Measurements from ENCODE around the gene FIBCD1. TPM values are rescaled to one million over a fixed set of nuclear protein-coding genes. Genes with fewer than 3 reads are reported as not detected.

The FIBCD1 gene
- total RNA-seq, 1 experiment from 2014 or later: 6.6 TPM

GRCh38 chr9:130935648-130936271 lies 3.3 kb downstream of the FIBCD1 start:
- Mint-ChIP-seq H3K27me3 (ENCODE audit: low read depth) (peaks cover 33% of the 10 kb centered on the region), H3K4me3 (no peak overlapping the region; the same call in 1 of the 2 replicates), H3K36me3 (no peaks in the 10 kb centered on the region), H3K9me3 (no peaks in the 10 kb centered on the region), H3K27ac (no peak overlapping the region), H3K4me1 (peaks cover 54% of the 10 kb centered on the region)
- ChIA-PET POLR2A (no interaction called here), CTCF (interaction anchor here (0.8 to 3.9 kb wide), 9 partner anchors 9 to 235 kb away, joined by 3 to 21 read pairs (median 6); no protein-coding TSS in a partner anchor)
- ATAC-seq (no peak), DNase-seq (ENCODE audit: low spot score) (no peak)
- TF ChIP-seq NR2C2 (CRISPR knock-in tag; IDR thresholded peaks at IDR 0.05): no peak
- peak; percentile 72; the same call in 1 of the 2 replicates for TF ChIP-seq GTF2I (CRISPR knock-in tag; conservative IDR thresholded peaks at IDR 0.05)
- no peak for TF ChIP-seq ZSCAN18 (CRISPR knock-in tag; IDR thresholded peaks at IDR 0.05)

GRCh38 chr9:130934702-130935647 lies 4.1 kb downstream of the FIBCD1 start:
- no peak for ATAC-seq
- Mint-ChIP-seq H3K27me3 (ENCODE audit: low read depth) (peaks cover 25% of the 10 kb centered on the region), H3K36me3 (no peaks in the 10 kb centered on the region), H3K4me1 (peaks cover 51% of the 10 kb centered on the region), H3K9me3 (no peaks in the 10 kb centered on the region), H3K4me3 (no peak overlapping the region), H3K27ac (no peak overlapping the region)
- POLR2A ChIA-PET: interaction anchor here (0.8 kb wide), 1 partner anchor 68 kb away, joined by 3 read pairs; no protein-coding TSS in a partner anchor
- CTCF ChIA-PET: interaction anchor here (1.0 to 3.9 kb wide), 7 partner anchors 16 to 68 kb away, joined by 3 to 21 read pairs (median 5); no protein-coding TSS in a partner anchor
- DNase-seq (ENCODE audit: low spot score): no peak
- TF ChIP-seq GTF2I (CRISPR knock-in tag; conservative IDR thresholded peaks at IDR 0.05): 0 out of 2 replicates have a peak, but pooled peaks have one; percentile 13
- TF ChIP-seq RELA (CRISPR knock-in tag; IDR thresholded peaks at IDR 0.05; ENCODE audit: borderline replicate concordance): no peak

DNA sequence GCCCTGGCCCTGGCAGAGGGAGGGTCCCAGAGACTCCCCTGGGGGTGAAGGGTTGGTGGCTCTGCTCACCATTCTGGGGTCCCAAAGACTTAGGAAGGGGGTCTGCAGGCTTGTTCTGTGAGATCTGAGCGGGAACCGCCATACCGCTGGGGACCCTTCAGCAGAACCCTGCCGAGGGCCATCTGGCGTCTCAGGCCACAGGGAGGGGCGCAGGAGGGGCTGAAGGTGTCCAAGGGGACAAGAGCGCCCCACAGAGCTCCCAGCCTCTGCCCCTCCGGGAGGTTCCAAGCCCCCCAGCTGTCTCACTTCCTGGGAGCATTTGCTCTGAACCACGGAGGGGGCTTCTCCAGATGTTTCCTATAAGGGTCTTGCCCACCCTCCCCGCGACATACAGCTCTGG lies 4.8 kb downstream of the FIBCD1 start:
- ChIA-PET CTCF (interaction anchor here (0.6 to 3.9 kb wide), 8 partner anchors 16 to 178 kb away, joined by 3 to 24 read pairs (median 3); no protein-coding TSS in a partner anchor), POLR2A (interaction anchor here (0.8 kb wide), 1 partner anchor 68 kb away, joined by 3 read pairs; no protein-coding TSS in a partner anchor)
- Mint-ChIP-seq H3K36me3 (no peaks in the 10 kb centered on the region), H3K27ac (no peak overlapping the region), H3K4me1 (peaks cover 51% of the 10 kb centered on the region), H3K9me3 (no peaks in the 10 kb centered on the region), H3K27me3 (ENCODE audit: low read depth) (peaks cover 20% of the 10 kb centered on the region), H3K4me3 (no peak overlapping the region)
- no peak for ATAC-seq
- no peak for DNase-seq (ENCODE audit: low spot score)
- no peak for TF ChIP-seq PRRX2 (CRISPR knock-in tag; IDR thresholded peaks at IDR 0.05)
- TF ChIP-seq, protein P1, sequence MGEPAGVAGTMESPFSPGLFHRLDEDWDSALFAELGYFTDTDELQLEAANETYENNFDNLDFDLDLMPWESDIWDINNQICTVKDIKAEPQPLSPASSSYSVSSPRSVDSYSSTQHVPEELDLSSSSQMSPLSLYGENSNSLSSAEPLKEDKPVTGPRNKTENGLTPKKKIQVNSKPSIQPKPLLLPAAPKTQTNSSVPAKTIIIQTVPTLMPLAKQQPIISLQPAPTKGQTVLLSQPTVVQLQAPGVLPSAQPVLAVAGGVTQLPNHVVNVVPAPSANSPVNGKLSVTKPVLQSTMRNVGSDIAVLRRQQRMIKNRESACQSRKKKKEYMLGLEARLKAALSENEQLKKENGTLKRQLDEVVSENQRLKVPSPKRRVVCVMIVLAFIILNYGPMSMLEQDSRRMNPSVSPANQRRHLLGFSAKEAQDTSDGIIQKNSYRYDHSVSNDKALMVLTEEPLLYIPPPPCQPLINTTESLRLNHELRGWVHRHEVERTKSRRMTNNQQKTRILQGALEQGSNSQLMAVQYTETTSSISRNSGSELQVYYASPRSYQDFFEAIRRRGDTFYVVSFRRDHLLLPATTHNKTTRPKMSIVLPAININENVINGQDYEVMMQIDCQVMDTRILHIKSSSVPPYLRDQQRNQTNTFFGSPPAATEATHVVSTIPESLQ (CRISPR knock-in tag; IDR thresholded peaks at IDR 0.05): no peak
- TF ChIP-seq FOXJ3 (CRISPR knock-in tag; IDR thresholded peaks at IDR 0.05; ENCODE audit: borderline replicate concordance): no peak
- TF ChIP-seq ZNF396 (CRISPR knock-in tag; IDR thresholded peaks at IDR 0.05; ENCODE audit: borderline replicate concordance): no peak
- TF ChIP-seq, protein P2, sequence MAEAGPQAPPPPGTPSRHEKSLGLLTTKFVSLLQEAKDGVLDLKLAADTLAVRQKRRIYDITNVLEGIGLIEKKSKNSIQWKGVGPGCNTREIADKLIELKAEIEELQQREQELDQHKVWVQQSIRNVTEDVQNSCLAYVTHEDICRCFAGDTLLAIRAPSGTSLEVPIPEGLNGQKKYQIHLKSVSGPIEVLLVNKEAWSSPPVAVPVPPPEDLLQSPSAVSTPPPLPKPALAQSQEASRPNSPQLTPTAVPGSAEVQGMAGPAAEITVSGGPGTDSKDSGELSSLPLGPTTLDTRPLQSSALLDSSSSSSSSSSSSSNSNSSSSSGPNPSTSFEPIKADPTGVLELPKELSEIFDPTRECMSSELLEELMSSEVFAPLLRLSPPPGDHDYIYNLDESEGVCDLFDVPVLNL (CRISPR knock-in tag; IDR thresholded peaks at IDR 0.05; ENCODE audit: borderline replicate concordance, low read depth): no peak
- no peak for TF ChIP-seq GTF2I (CRISPR knock-in tag; conservative IDR thresholded peaks at IDR 0.05)
- TF ChIP-seq, protein P3, sequence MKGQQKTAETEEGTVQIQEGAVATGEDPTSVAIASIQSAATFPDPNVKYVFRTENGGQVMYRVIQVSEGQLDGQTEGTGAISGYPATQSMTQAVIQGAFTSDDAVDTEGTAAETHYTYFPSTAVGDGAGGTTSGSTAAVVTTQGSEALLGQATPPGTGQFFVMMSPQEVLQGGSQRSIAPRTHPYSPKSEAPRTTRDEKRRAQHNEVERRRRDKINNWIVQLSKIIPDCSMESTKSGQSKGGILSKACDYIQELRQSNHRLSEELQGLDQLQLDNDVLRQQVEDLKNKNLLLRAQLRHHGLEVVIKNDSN (CRISPR knock-in tag; IDR thresholded peaks at IDR 0.05): no peak
- no peak for TF ChIP-seq ZNF423 (CRISPR knock-in tag; IDR thresholded peaks at IDR 0.05)
- TF ChIP-seq MXD4 (CRISPR knock-in tag; IDR thresholded peaks at IDR 0.05; ENCODE audit: borderline replicate concordance): no peak
- TF ChIP-seq, protein P4, sequence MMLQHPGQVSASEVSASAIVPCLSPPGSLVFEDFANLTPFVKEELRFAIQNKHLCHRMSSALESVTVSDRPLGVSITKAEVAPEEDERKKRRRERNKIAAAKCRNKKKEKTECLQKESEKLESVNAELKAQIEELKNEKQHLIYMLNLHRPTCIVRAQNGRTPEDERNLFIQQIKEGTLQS (CRISPR knock-in tag; conservative IDR thresholded peaks at IDR 0.05): no peak
- no peak for TF ChIP-seq ZNF138 (CRISPR knock-in tag; conservative IDR thresholded peaks at IDR 0.05)
- no peak for TF ChIP-seq USF2 (CRISPR knock-in tag; IDR thresholded peaks at IDR 0.05)
- no peak for TF ChIP-seq AFF4 (CRISPR knock-in tag; IDR thresholded peaks at IDR 0.05; ENCODE audit: borderline replicate concordance)
- no peak for TF ChIP-seq ZNF219 (CRISPR knock-in tag; IDR thresholded peaks at IDR 0.05; ENCODE audit: borderline replicate concordance)
